Measurements from ENCODE around the gene CYBA.
A peak's percentile ranks its signal among the peaks of the same experiment; 100 is the strongest.
"Not testable (repeated sequence)": the region's sequence is repeated elsewhere in the genome, so short reads cannot be mapped to it uniquely, and the experiment has no call there.

CYBA gene

GRCh38 chr16:88609426-88609825, 41.4 kb downstream of the CYBA start:
- not testable (repeated sequence) for DNase-seq

- DNase-seq = no peak
These were observed 42.8 kb downstream of the CYBA start for GRCh38 chr16:88608076-88608475.

- DNase-seq = no peak
These were observed 44.6 kb downstream of the CYBA start for GRCh38 chr16:88606148-88606757.

- no peak for DNase-seq
These were observed 45.4 kb downstream of the CYBA start for GRCh38 chr16:88605186-88606147.

GRCh38 chr16:88602091-88602490, 48.8 kb downstream of the CYBA start:
- DNase-seq = no peak

- DNase-seq = no peak
These were observed 49.4 kb downstream of the CYBA start for GRCh38 chr16:88601313-88602036.

GRCh38 chr16:88600539-88600896, 50.3 kb downstream of the CYBA start:
- no peak for DNase-seq

- DNase-seq = no peak
These were observed 50.9 kb downstream of the CYBA start for GRCh38 chr16:88599825-88600538.

GRCh38 chr16:88599092-88599733, 51.6 kb downstream of the CYBA start:
- DNase-seq = peak; percentile 21

- no peak for DNase-seq
These were observed 52.9 kb downstream of the CYBA start for GRCh38 chr16:88597856-88598491.

- DNase-seq = no peak
These were observed 54.4 kb downstream of the CYBA start for GRCh38 chr16:88596483-88596882.

GRCh38 chr16:88595921-88596320, 54.9 kb downstream of the CYBA start:
- DNase-seq = no peak

- DNase-seq = no peak
These were observed 55.8 kb downstream of the CYBA start for GRCh38 chr16:88595101-88595500.

- no peak for DNase-seq
These were observed 56.9 kb downstream of the CYBA start for GRCh38 chr16:88593910-88594309.

GRCh38 chr16:88593489-88593888, 57.4 kb downstream of the CYBA start:
- no peak for DNase-seq

Measured in CD4-positive, alpha-beta T cell treated with Interleukin-10 for 1 hour (primary cell).